GM19467 (cell line): Measurements from ENCODE around the gene PAX9.

ENCODE experiments used
- ATAC-seq: cut with Tn5 transposase; IDR thresholded peaks from one replicate; pipeline ENCODE4 v1.9.1; 2021; ENCODE audit warnings: mild to moderate bottlenecking, moderate library complexity; ENCODE audit not compliant: unreplicated experiment

PAX9 gene

GRCh38 chr14:36724162-36724561 lies 62.5 kb downstream of the PAX9 start:
- no peak for ATAC-seq

GRCh38 chr14:36726128-36726527 lies 64.5 kb downstream of the PAX9 start:
- ATAC-seq: no peak
